Suprapubic skin (tissue), 4 donors: ENCODE data around the gene DYNLT1. TPM values are rescaled to one million over a fixed set of nuclear protein-coding genes. Genes with fewer than 3 reads are reported as not detected.

Source experiments
- DNase-seq, 2 donors: peaks; one replicate each; pipeline ENCODE4 v3.0.0-alpha.2; 2019; ENCODE audit warnings: low spot score in 2 of 2
- H3K27ac ChIP-seq: fragments of 200-600 bp; sonication (generic); one replicate; pipeline ENCODE4 v1.5.1; 2019
- H3K27me3 ChIP-seq: fragments of 200-600 bp; sonication (generic); one replicate; pipeline ENCODE4 v1.5.1; 2019
- H3K36me3 ChIP-seq: fragments of 200-600 bp; sonication (generic); one replicate; pipeline ENCODE4 v1.5.1; 2019
- H3K4me1 ChIP-seq: fragments of 200-600 bp; sonication (generic); one replicate; pipeline ENCODE4 v1.5.1; 2019
- H3K4me3 ChIP-seq: fragments of 200-600 bp; sonication (generic); one replicate; pipeline ENCODE4 v1.5.1; 2019; ENCODE audit warnings: mild to moderate bottlenecking
- H3K9me3 ChIP-seq: fragments of 200-600 bp; sonication (generic); one replicate; pipeline ENCODE4 v1.5.1; 2019
- CTCF ChIP-seq, 2 donors: fragments of 200-600 bp in 1 of 2; fragments of 450-650 bp in 1 of 2; sonication (generic) in 1 of 2; IDR thresholded peaks; one replicate each; pipeline ENCODE4 v1.5.1; 2016 to 2019; ENCODE audit warnings: antibody characterized with exemption in 2 of 2, mild to moderate bottlenecking in 1 of 2, moderate library complexity in 1 of 2
- EP300 ChIP-seq: sonication (generic); formaldehyde crosslinking; IDR thresholded peaks from one replicate; pipeline ENCODE4 v1.6.1; 2017; ENCODE audit warnings: antibody characterized with exemption
- POLR2A ChIP-seq, 2 donors: fragments of 450-650 bp; IDR thresholded peaks; one replicate each; pipeline ENCODE4 v1.6.1; 2017; ENCODE audit warnings: antibody characterized with exemption in 2 of 2, mild to moderate bottlenecking in 2 of 2, moderate library complexity in 2 of 2
- POLR2AphosphoS5 ChIP-seq, 3 donors: sonication (generic); formaldehyde crosslinking; IDR thresholded peaks; one replicate each; pipeline ENCODE4 v1.6.1; 2017; ENCODE audit warnings: antibody characterized with exemption in 3 of 3
- WGBS: methylation state at CpG from one replicate; pipeline ENCODE4 v1.1.5; 2018; 5-methylcytosine and 5-hydroxymethylcytosine counted together
- total RNA-seq, 4 donors: library from RNA; depleted of rRNA; stranded (reverse); fragments of >200 nt; gene quantifications; one replicate each; pipeline ENCODE4 v1.1.0, GENCODE V29; 2016

DYNLT1 gene
- total RNA-seq, 4 donors from 2014 or later = 27.5 to 63.8 (median 49.4) TPM

- 48% methylated on average over 16 of the region's 19 CpGs for WGBS
- Histone ChIP-seq H3K4me1 (peaks cover 13% of the 10 kb centered on the region), H3K9me3 (no peaks in the 10 kb centered on the region), H3K27me3 (no peaks in the 10 kb centered on the region), H3K4me3 (no peak overlapping the region), H3K27ac (peak overlapping the region; percentile 61), H3K36me3 (peaks cover 46% of the 10 kb centered on the region)
- TF ChIP-seq CTCF (IDR thresholded peaks at IDR 0.05) (no peak), POLR2AphosphoS5 (IDR thresholded peaks at IDR 0.05) (no peak), EP300 (no peak), POLR2A (IDR thresholded peaks at IDR 0.05) (no peak)
- DNase-seq = no peak
These were observed 13.5 kb downstream of the DYNLT1 start for GRCh38 chr6:158630938-158631616.

GRCh38 chr6:158629367-158630221 is 14.9 kb downstream of the DYNLT1 start:
- 89% methylated on average over 16 of the region's 20 CpGs for WGBS
- peaks cover 13% of the 10 kb centered on the region for H3K4me1 ChIP-seq
- H3K4me3 ChIP-seq = no peak overlapping the region
- TF ChIP-seq EP300 = no peak
- TF ChIP-seq CTCF (IDR thresholded peaks at IDR 0.05) = no peak
- TF ChIP-seq POLR2AphosphoS5 (IDR thresholded peaks at IDR 0.05) = no peak
- no peak for TF ChIP-seq POLR2A (IDR thresholded peaks at IDR 0.05)
- no peaks in the 10 kb centered on the region for H3K27me3 ChIP-seq
- H3K36me3 ChIP-seq = peaks cover 52% of the 10 kb centered on the region
- DNase-seq = no peak
- no peaks in the 10 kb centered on the region for H3K9me3 ChIP-seq
- H3K27ac ChIP-seq = no peak overlapping the region

- peaks cover 60% of the 10 kb centered on the region for H3K36me3 ChIP-seq
These were observed 16.0 kb downstream of the DYNLT1 start for GRCh38 chr6:158628542-158628941.

GRCh38 chr6:158627940-158628211 is 16.7 kb downstream of the DYNLT1 start:
- Histone ChIP-seq H3K36me3 (peaks cover 56% of the 10 kb centered on the region), H3K27me3 (no peaks in the 10 kb centered on the region), H3K27ac (no peak overlapping the region), H3K4me3 (no peak overlapping the region), H3K9me3 (no peaks in the 10 kb centered on the region), H3K4me1 (peaks cover 13% of the 10 kb centered on the region)
- 86% methylated on average over 9 of the region's 9 CpGs for WGBS
- TF ChIP-seq CTCF (IDR thresholded peaks at IDR 0.05) (no peak), POLR2A (IDR thresholded peaks at IDR 0.05) (no peak), EP300 (no peak), POLR2AphosphoS5 (IDR thresholded peaks at IDR 0.05) (no peak)
- no peak for DNase-seq

More at GRCh38 chr6:158628542-158628941, 16.0 kb downstream of the DYNLT1 start:
- DNase-seq = no peak
- no peaks in the 10 kb centered on the region for H3K27me3 ChIP-seq
- H3K27ac ChIP-seq = no peak overlapping the region
- H3K4me3 ChIP-seq = no peak overlapping the region
- H3K9me3 ChIP-seq = no peaks in the 10 kb centered on the region
- TF ChIP-seq CTCF (IDR thresholded peaks at IDR 0.05) (no peak), POLR2A (IDR thresholded peaks at IDR 0.05) (no peak), EP300 (no peak), POLR2AphosphoS5 (IDR thresholded peaks at IDR 0.05) (no peak)
- peaks cover 13% of the 10 kb centered on the region for H3K4me1 ChIP-seq
- WGBS = 93% methylated on average over 4 of the region's 17 CpGs
